K562 (cell line): Measurements from ENCODE around the gene PPP6R3.

Experiments used
- GTF3C2 ChIP-seq: IDR thresholded peaks from 3 replicates; pipeline ENCODE4 v1.6.1; 2011; ENCODE audit warnings: borderline replicate concordance, mild to moderate bottlenecking, moderate library complexity; ENCODE audit not compliant: insufficient read length; ENCODE audit errors: extremely low read depth
- IRF2 ChIP-seq: sonication (generic); formaldehyde crosslinking; IDR thresholded peaks from 2 replicates; pipeline ENCODE4 v1.8.1; 2022; ENCODE audit warnings: mild to moderate bottlenecking, missing genetic modification reagents
- PATZ1 ChIP-seq: fragments of 250-450 bp; sonication (Bioruptor Pico); IDR thresholded peaks from 2 replicates; pipeline ENCODE4 v1.5.0; 2020; ENCODE audit warnings: mild to moderate bottlenecking, borderline replicate concordance
- USF1 ChIP-seq: sonication (generic); formaldehyde crosslinking; IDR thresholded peaks from 2 replicates; pipeline ENCODE4 v1.9.0; 2022; ENCODE audit warnings: mild to moderate bottlenecking, missing genetic modification reagents

GRCh38 chr11:68430801-68431200 is 29.8 kb upstream of the PPP6R3 start:
- no peak for TF ChIP-seq USF1
- no peak for TF ChIP-seq GTF3C2
- no peak for TF ChIP-seq IRF2
- no peak for TF ChIP-seq PATZ1 (CRISPR knock-in tag)
